HG03575 (cell line): ENCODE measurements around the gene ATP7A.

Experiments used
- ATAC-seq: cut with Tn5 transposase; IDR thresholded peaks from one replicate; pipeline ENCODE4 v1.9.1; 2021; ENCODE audit not compliant: unreplicated experiment, insufficient number of reproducible peaks, low FRiP score; ENCODE audit errors: extremely low read depth

Gene ATP7A

GRCh38 chrX:78092296-78092695, 181.8 kb downstream of the ATP7A start:
- ATAC-seq = no peak

GRCh38 chrX:78098108-78098507, 187.6 kb downstream of the ATP7A start:
- ATAC-seq = no peak
